Endometrial microvascular endothelial cells (primary cell): ENCODE measurements around the gene RABGGTB. TPM values are rescaled to one million over a fixed set of nuclear protein-coding genes. Genes with fewer than 3 reads are reported as not detected.
"Not testable (repeated sequence)": the region's sequence is repeated elsewhere in the genome, so short reads cannot be mapped to it uniquely, and the experiment has no call there.

Experiments used
- in situ Hi-C: cut with HindIII; loops from 2 replicates; pipeline ENCODE4 v1.10.0; 2017; ENCODE audit warnings: low sequenced_read_pairs, low pct_unique_long_range_greater_than_20kb; ENCODE audit errors: inconsistent ontology term
- total RNA-seq: library from RNA; depleted of rRNA; stranded (reverse); fragments of >200 nt; gene quantifications from one replicate; pipeline ENCODE4 v1.2.3, GENCODE V29; 2015; ENCODE audit errors: inconsistent ontology term

The RABGGTB gene
- total RNA-seq, 1 donor from 2014 or later, result 63.0 TPM

GRCh38 chr1:75792091-75792490, 6.0 kb downstream of the RABGGTB start:
- in situ Hi-C loops, result no loop called here

DNA sequence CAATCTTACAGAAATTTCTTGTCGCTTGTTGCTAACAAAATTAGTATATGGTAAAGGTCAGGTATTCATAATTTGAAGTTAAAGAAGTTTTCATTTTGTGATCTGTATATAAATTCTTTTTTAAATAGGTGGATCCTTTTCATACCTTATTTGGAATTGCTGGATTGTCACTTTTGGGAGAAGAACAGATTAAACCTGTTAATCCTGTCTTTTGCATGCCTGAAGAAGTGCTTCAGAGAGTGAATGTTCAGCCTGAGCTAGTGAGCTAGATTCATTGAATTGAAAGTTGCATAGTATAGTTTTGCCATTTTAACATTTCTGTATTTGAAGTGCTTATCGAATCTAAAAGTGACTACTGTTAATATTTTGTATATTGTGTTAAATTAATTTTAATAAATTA, 8.3 kb downstream of the RABGGTB start:
- in situ Hi-C loops, result no loop called here

GRCh38 chr1:75795703-75796193, 9.7 kb downstream of the RABGGTB start:
- in situ Hi-C loops, result no loop called here

DNA sequence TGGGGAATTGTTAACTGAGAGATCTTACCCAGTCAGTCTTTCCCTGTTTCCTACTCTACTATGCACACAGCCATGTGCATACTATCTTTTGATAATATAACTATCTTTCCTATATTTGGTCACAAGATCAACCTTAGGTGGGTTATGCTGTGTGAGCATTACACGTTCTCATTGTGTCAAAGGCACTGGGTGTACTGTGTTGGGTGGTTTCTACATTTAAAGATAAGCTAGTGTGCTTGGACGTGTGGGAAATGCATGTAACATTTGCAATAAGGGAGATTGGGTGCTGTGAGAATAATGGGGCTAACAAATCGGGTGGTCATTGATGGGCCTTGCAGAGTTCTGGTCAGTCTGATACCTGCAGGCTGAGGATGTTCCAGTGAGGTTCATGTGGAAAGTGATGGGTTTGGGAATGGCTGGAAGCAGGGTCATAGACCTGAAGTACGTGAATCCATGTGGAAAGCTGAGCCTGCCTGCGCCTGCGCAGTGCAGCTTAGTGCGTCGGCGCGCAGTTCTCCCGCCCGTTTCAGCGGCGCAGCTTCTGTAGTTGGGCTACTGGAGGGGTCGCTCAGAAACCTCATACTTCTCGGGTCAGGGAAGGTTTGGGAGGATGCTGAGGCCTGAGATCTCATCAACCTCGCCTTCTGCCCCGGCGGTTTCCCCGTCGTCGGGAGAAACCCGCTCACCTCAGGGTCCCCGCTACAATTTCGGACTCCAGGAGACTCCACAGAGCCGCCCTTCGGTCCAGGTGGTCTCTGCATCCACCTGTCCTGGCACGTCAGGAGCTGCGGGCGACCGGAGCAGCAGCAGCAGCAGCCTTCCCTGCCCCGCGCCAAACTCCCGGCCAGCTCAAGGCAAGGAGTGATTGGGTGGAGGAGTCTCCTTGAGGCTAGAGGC, 10.6 kb downstream of the RABGGTB start, which contains the start of gene MSH4:
TSS of gene MSH4 (plus strand) at position 507 of the 897 bp plus-strand sequence. CDS start at position 611, 104 bp downstream.
- in situ Hi-C loops, result no loop called here

DNA sequence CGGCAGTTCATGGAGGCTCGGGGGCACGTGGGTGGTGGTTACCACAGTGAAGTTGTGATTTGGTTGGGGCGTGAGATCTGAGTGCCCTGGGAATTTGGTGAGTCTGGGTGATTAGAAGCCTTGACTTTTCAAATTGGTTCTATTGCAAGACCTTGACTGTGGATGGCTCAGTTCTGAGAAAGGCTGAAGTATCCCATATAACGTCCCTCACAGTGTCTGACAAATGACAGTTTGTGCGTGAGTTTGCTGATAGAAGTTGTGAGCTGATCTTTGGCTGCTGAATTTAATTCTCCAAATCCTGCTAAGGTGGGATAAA, 11.2 kb downstream of the RABGGTB start:
- in situ Hi-C loops, result no loop called here

DNA sequence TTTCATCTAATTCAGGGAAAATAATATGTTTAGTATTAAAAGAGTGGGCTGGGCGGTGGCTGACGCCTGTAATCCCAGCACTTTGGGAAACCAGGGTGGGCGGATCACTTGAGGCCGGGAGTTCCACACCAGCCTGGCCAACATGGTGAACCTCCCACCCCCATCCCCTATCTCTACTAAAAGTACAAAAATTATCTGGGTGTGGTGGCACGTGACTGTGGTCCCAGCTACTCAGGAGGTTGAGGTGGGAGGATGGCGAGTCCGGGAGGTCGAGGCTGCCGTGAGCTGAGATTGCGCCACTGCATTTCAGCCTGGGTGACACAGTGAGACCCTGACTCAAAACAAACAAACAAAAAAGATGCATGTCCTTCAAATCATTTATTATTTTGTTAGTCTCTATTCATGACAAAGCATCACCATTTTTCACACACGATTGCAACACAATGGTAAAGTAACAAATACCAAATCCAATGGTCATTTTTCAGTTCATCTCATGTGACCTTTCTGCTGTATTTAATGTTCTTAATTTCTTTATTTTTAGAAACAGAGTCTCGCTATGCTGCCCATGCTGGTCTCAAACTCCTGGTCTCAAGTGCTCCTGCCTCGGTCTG, 11.7 kb downstream of the RABGGTB start:
- in situ Hi-C loops, result no loop called here

DNA sequence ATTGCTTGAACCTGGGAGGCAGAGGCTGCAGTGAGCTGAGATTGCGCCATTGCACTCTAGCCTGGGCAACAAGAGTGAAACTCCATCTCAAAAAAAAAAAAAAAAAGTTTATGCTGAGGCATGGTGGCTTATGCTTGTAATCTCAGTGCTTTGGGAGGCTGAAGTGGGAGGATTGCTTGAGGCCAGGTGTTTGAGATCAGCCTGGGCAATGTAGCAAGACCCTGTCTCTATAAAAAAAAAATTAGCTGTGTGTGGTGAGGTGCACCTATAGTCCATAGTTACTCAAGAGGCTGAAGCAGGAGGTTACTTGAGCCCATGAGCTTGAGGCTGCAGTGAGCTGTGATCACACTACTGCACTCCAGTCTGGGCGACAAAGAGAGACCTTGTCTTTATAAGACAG, 15.4 kb downstream of the RABGGTB start:
- in situ Hi-C loops, result not testable (repeated sequence)

GRCh38 chr1:75808921-75809320, 22.9 kb downstream of the RABGGTB start:
- in situ Hi-C loops, result no loop called here

GRCh38 chr1:75810113-75810512, 24.1 kb downstream of the RABGGTB start:
- in situ Hi-C loops, result not testable (repeated sequence)

DNA sequence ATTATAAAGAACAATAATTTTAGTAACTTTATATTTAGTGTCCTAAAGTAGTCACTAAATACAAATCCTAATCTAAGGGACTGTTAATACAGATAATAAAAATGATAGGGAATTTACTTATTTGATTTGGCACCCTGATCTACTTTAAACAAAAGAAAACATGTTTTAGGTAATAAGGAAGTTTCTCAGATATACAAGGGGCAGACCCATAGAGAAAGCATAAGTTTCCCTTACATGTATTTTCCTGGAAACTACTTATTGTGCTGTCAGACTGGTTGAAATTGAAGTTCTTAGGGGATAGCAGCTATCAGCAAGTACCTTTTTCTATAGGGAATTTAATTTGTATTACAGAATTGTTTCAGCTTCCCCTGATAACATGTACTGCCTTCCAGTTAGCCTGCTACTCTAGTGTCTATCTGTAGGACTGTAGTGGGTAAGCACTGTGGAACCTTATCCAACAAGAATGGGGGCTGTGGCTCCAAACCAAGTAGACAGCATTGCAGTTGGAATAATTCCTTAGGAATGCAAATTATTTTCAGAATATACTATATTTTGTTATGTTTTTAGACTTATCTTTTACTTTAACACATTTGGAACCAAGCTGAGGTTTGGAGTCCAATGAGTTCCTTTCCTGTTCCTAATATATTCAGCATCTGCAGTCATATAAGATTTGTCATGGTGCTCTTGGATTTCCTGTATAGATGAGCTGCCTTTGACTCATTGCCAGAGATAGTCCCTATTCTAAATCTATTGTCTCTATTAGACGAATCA, 25.3 kb downstream of the RABGGTB start:
- in situ Hi-C loops, result no loop called here

DNA sequence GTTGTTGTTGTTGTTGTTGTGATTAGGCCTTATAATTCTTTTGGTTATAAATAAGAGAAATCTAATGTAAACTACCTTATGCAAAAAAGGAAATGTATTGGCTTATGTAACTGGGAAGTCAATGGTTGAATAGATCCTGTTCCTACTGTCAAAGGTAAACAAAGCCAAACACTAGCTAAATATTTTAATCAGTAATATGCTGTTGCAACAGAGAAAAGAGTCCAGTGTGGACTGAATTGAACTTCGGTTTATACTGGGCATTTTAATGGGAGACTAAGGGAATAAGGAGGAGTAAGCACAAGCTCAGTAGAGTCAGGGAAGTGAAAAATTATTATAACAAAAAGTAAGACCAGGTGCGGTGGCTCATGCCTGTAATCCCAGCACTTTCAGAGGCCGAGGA, 26.0 kb downstream of the RABGGTB start:
- in situ Hi-C loops, result no loop called here

GRCh38 chr1:75823596-75823995, 37.5 kb downstream of the RABGGTB start:
- in situ Hi-C loops, result not testable (repeated sequence)

DNA sequence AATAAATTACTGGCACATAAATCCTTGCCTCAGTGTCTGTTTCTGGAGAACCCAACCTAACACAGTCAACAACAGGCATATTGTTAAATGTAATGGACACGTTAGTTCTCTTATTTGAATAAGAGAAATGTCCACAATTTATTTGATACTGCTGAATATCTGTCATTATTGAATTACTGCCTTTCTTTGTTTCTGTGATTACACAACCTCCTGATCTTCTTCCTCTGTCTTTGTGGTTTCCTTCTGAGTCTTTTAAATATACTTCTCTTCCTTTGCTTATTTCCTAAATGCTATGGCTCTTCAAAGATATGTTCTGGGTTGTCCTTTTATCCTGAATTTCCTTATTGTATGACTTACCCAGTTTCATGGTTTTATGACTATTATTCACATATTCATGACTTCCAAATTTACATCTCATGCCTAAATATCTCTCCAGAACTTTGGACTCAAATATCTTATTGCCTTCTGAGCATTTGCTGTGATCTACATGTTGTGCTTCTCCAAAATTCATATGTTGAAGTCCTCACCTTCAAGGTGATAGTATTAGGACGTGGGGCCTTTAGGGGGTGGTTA, 50.6 kb downstream of the RABGGTB start:
- in situ Hi-C loops, result no loop called here

- in situ Hi-C loops, result no loop called here
Measured at GRCh38 chr1:75838079-75838478, 52.0 kb downstream of the RABGGTB start.

- in situ Hi-C loops, result no loop called here
Measured at GRCh38 chr1:75841421-75841820, 55.4 kb downstream of the RABGGTB start.

Other genes starting within 250 kb of the RABGGTB start
- gene SLC44A5, start 175.1 kb upstream of the RABGGTB start, total RNA-seq, result 1.4 TPM
- 24.9 TPM for gene ACADM, start 61.5 kb upstream of the RABGGTB start, total RNA-seq
- not detected for gene MSH4, start 10.6 kb downstream of the RABGGTB start, total RNA-seq
- not detected for gene ASB17, start 146.1 kb downstream of the RABGGTB start, total RNA-seq